Type B pancreatic cell (in vitro differentiated cells): ENCODE data around the gene REPS1. TPM values are rescaled to one million over a fixed set of nuclear protein-coding genes. Genes with fewer than 3 reads are reported as not detected.

ENCODE experiments used
- DNase-seq: peaks from one replicate; pipeline ENCODE4 v3.0.0; 2021; ENCODE audit warnings: mixed read lengths; ENCODE audit not compliant: unreplicated experiment; ENCODE audit errors: extremely low spot score
- H3K27ac Mint-ChIP-seq: 2 replicates; pipeline ENCODE4 v1.8.0; 2021; ENCODE audit warnings: mild to moderate bottlenecking, mixed read lengths
- H3K27me3 Mint-ChIP-seq: 2 replicates; pipeline ENCODE4 v1.8.0; 2021; ENCODE audit warnings: mixed read lengths
- H3K36me3 Mint-ChIP-seq: 2 replicates; pipeline ENCODE4 v1.8.0; 2021; ENCODE audit warnings: mixed read lengths
- H3K4me1 Mint-ChIP-seq: one replicate; pipeline ENCODE4 v1.8.0; 2021; ENCODE audit warnings: mixed read lengths; ENCODE audit not compliant: unreplicated experiment
- H3K4me3 Mint-ChIP-seq: 2 replicates; pipeline ENCODE4 v1.8.0; 2021; ENCODE audit warnings: mild to moderate bottlenecking, mixed read lengths
- H3K9me3 Mint-ChIP-seq: 2 replicates; pipeline ENCODE4 v1.8.0; 2021; ENCODE audit warnings: mixed read lengths
- CTCF ChIP-seq: fragments of 200-600 bp; sonication (generic); conservative IDR thresholded peaks from 2 replicates; pipeline ENCODE4 v1.5.0; 2021; ENCODE audit warnings: antibody characterized with exemption, mild to moderate bottlenecking
- total RNA-seq: library from RNA; stranded (reverse); gene quantifications from 2 replicates; pipeline ENCODE4 v1.2.1, GENCODE V29; 2021; ENCODE audit warnings: low replicate concordance

Gene REPS1
- total RNA-seq, 1 donor from 2014 or later = 57.0 TPM

- DNase-seq = no peak
- peaks cover 4% of the 10 kb centered on the region for H3K36me3 Mint-ChIP-seq
- H3K27ac Mint-ChIP-seq = peak overlapping the region; percentile 1
- no peak for TF ChIP-seq CTCF
- H3K4me3 Mint-ChIP-seq = no peak overlapping the region
- H3K27me3 Mint-ChIP-seq = no peaks in the 10 kb centered on the region
- H3K9me3 Mint-ChIP-seq = no peaks in the 10 kb centered on the region
- H3K4me1 Mint-ChIP-seq = peaks cover 58% of the 10 kb centered on the region
These were observed 17.9 kb downstream of the REPS1 start for GRCh38 chr6:138970159-138970558.

- no peaks in the 10 kb centered on the region for H3K27me3 Mint-ChIP-seq
- H3K4me3 Mint-ChIP-seq = no peak overlapping the region
- no peak overlapping the region for H3K27ac Mint-ChIP-seq
- DNase-seq = no peak
- no peaks in the 10 kb centered on the region for H3K9me3 Mint-ChIP-seq
- H3K4me1 Mint-ChIP-seq = peaks cover 37% of the 10 kb centered on the region
- peaks cover 4% of the 10 kb centered on the region for H3K36me3 Mint-ChIP-seq
- no peak for TF ChIP-seq CTCF
These were observed 21.2 kb downstream of the REPS1 start for GRCh38 chr6:138966870-138967269.

GRCh38 chr6:138965971-138966370 is 22.1 kb downstream of the REPS1 start:
- H3K4me1 Mint-ChIP-seq = peaks cover 28% of the 10 kb centered on the region
- no peak for DNase-seq
- TF ChIP-seq CTCF = no peak
- no peak overlapping the region for H3K27ac Mint-ChIP-seq
- H3K4me3 Mint-ChIP-seq = no peak overlapping the region
- peaks cover 4% of the 10 kb centered on the region for H3K36me3 Mint-ChIP-seq
- H3K9me3 Mint-ChIP-seq = no peaks in the 10 kb centered on the region
- H3K27me3 Mint-ChIP-seq = no peaks in the 10 kb centered on the region

- no peak for DNase-seq
- no peaks in the 10 kb centered on the region for H3K9me3 Mint-ChIP-seq
- H3K27ac Mint-ChIP-seq = no peak overlapping the region
- H3K27me3 Mint-ChIP-seq = no peaks in the 10 kb centered on the region
- TF ChIP-seq CTCF = no peak
- H3K4me3 Mint-ChIP-seq = no peak overlapping the region
- peaks cover 4% of the 10 kb centered on the region for H3K36me3 Mint-ChIP-seq
- peaks cover 24% of the 10 kb centered on the region for H3K4me1 Mint-ChIP-seq
These were observed 22.7 kb downstream of the REPS1 start for GRCh38 chr6:138965291-138965874.

- Mint-ChIP-seq H3K27ac (no peak overlapping the region), H3K36me3 (no peaks in the 10 kb centered on the region), H3K27me3 (no peaks in the 10 kb centered on the region), H3K4me3 (no peak overlapping the region), H3K9me3 (no peaks in the 10 kb centered on the region), H3K4me1 (peaks cover 18% of the 10 kb centered on the region)
- DNase-seq = no peak
- no peak for TF ChIP-seq CTCF
These were observed 24.0 kb downstream of the REPS1 start for GRCh38 chr6:138964012-138964411.

- no peak for TF ChIP-seq CTCF
- DNase-seq = no peak
- Mint-ChIP-seq H3K4me1 (peaks cover 15% of the 10 kb centered on the region), H3K9me3 (no peaks in the 10 kb centered on the region), H3K27me3 (no peaks in the 10 kb centered on the region), H3K36me3 (no peaks in the 10 kb centered on the region), H3K4me3 (no peak overlapping the region), H3K27ac (no peak overlapping the region)
These were observed 24.5 kb downstream of the REPS1 start for GRCh38 chr6:138963531-138963930.
